GM23338 (cell line): ENCODE results near the gene CARD9.

Experiments used
- CREB1 ChIP-seq: fragments of 250-450 bp; sonication (Bioruptor Pico); IDR thresholded peaks from 2 replicates; pipeline ENCODE4 v1.5.0; 2020; ENCODE audit warnings: low read depth, mild to moderate bottlenecking, moderate library complexity
- EZH2 ChIP-seq: fragments of 200-600 bp; sonication (generic); IDR thresholded peaks from one replicate; pipeline ENCODE4 v1.8.0; 2017; ENCODE audit warnings: antibody characterized with exemption, mild to moderate bottlenecking, low read depth; ENCODE audit not compliant: unreplicated experiment
- EZH2phosphoT487 ChIP-seq: fragments of 200-600 bp; sonication (generic); IDR thresholded peaks from one replicate; pipeline ENCODE4 v1.8.1; 2018; ENCODE audit warnings: antibody characterized with exemption; ENCODE audit not compliant: unreplicated experiment
- JUNB ChIP-seq: IDR thresholded peaks from one replicate; pipeline ENCODE4 v1.6.1; 2016; ENCODE audit warnings: antibody characterized with exemption; ENCODE audit not compliant: unreplicated experiment
- NANOG ChIP-seq: IDR thresholded peaks from 2 replicates; pipeline ENCODE4 v1.6.1; 2016; ENCODE audit warnings: antibody characterized with exemption, borderline replicate concordance
- POLR2AphosphoS5 ChIP-seq: IDR thresholded peaks from 2 replicates; pipeline ENCODE4 v1.6.1; 2016; ENCODE audit warnings: antibody characterized with exemption, low read depth
- ZNF114 ChIP-seq: fragments of 250-450 bp; sonication (Bioruptor Pico); IDR thresholded peaks from 2 replicates; pipeline ENCODE4 v1.5.0; 2020; ENCODE audit warnings: mild to moderate bottlenecking, moderate library complexity
- TF ChIP-seq, protein P1 (sequence below), 2 experiments: fragments of 200-600 bp in 1 of 2; sonication (generic) in 1 of 2; conservative IDR thresholded peaks; 2 replicates each; pipeline versions ENCODE4 v1.5.1 to v1.6.1; 2016 to 2017; ENCODE audit warnings: antibody characterized with exemption in 2 of 2, low read depth in 2 of 2, mild to moderate bottlenecking in 2 of 2, moderate library complexity in 1 of 2
- TF ChIP-seq, protein P2 (sequence below): IDR thresholded peaks from one replicate; pipeline ENCODE4 v1.6.1; 2018; ENCODE audit warnings: antibody characterized with exemption; ENCODE audit not compliant: unreplicated experiment
- TF ChIP-seq, protein P3 (sequence below): IDR thresholded peaks from 2 replicates; pipeline ENCODE4 v1.6.1; 2016; ENCODE audit warnings: antibody characterized with exemption

DNA sequence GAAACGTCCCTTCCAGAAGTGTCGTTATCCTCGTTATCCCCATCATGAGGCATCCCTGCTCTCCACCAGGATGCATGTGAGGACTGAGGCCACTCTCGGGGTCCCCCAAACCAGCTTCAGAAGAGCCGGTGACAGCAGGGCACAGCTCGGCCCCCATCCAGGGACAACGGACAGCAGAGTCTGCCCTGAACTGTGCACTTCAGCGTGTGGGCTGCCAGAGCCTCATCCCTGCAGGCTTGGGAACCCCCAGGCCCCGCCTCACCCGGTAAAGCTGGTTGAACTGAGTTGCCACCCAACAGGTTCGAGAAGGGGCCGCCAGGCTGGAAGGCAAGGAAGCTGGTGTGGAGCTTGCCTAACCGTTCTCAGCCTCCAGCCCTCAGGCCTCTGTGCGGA, 710 bp upstream of the CARD9 start:
- TF ChIP-seq, protein P1, sequence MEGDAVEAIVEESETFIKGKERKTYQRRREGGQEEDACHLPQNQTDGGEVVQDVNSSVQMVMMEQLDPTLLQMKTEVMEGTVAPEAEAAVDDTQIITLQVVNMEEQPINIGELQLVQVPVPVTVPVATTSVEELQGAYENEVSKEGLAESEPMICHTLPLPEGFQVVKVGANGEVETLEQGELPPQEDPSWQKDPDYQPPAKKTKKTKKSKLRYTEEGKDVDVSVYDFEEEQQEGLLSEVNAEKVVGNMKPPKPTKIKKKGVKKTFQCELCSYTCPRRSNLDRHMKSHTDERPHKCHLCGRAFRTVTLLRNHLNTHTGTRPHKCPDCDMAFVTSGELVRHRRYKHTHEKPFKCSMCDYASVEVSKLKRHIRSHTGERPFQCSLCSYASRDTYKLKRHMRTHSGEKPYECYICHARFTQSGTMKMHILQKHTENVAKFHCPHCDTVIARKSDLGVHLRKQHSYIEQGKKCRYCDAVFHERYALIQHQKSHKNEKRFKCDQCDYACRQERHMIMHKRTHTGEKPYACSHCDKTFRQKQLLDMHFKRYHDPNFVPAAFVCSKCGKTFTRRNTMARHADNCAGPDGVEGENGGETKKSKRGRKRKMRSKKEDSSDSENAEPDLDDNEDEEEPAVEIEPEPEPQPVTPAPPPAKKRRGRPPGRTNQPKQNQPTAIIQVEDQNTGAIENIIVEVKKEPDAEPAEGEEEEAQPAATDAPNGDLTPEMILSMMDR (conservative IDR thresholded peaks at IDR 0.05; ENCODE audit: low read depth in 2 of 2): no peak
- TF ChIP-seq POLR2AphosphoS5 (no peak), JUNB (no peak), EZH2phosphoT487 (no peak), EZH2 (no peak), CREB1 (CRISPR knock-in tag) (no peak), NANOG (no peak), ZNF114 (CRISPR knock-in tag) (no peak)
- TF ChIP-seq, protein P2, sequence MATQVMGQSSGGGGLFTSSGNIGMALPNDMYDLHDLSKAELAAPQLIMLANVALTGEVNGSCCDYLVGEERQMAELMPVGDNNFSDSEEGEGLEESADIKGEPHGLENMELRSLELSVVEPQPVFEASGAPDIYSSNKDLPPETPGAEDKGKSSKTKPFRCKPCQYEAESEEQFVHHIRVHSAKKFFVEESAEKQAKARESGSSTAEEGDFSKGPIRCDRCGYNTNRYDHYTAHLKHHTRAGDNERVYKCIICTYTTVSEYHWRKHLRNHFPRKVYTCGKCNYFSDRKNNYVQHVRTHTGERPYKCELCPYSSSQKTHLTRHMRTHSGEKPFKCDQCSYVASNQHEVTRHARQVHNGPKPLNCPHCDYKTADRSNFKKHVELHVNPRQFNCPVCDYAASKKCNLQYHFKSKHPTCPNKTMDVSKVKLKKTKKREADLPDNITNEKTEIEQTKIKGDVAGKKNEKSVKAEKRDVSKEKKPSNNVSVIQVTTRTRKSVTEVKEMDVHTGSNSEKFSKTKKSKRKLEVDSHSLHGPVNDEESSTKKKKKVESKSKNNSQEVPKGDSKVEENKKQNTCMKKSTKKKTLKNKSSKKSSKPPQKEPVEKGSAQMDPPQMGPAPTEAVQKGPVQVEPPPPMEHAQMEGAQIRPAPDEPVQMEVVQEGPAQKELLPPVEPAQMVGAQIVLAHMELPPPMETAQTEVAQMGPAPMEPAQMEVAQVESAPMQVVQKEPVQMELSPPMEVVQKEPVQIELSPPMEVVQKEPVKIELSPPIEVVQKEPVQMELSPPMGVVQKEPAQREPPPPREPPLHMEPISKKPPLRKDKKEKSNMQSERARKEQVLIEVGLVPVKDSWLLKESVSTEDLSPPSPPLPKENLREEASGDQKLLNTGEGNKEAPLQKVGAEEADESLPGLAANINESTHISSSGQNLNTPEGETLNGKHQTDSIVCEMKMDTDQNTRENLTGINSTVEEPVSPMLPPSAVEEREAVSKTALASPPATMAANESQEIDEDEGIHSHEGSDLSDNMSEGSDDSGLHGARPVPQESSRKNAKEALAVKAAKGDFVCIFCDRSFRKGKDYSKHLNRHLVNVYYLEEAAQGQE: no peak
- TF ChIP-seq, protein P3, sequence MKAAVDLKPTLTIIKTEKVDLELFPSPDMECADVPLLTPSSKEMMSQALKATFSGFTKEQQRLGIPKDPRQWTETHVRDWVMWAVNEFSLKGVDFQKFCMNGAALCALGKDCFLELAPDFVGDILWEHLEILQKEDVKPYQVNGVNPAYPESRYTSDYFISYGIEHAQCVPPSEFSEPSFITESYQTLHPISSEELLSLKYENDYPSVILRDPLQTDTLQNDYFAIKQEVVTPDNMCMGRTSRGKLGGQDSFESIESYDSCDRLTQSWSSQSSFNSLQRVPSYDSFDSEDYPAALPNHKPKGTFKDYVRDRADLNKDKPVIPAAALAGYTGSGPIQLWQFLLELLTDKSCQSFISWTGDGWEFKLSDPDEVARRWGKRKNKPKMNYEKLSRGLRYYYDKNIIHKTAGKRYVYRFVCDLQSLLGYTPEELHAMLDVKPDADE: no peak
